GM19395 (cell line): Measurements from ENCODE around the gene RNF26.
"Not testable (repeated sequence)": the region's sequence is repeated elsewhere in the genome, so short reads cannot be mapped to it uniquely, and the experiment has no call there.

Source experiments
- ATAC-seq: cut with Tn5 transposase; IDR thresholded peaks from one replicate; pipeline ENCODE4 v1.9.1; 2021; ENCODE audit warnings: mild to moderate bottlenecking, moderate library complexity; ENCODE audit not compliant: unreplicated experiment

RNF26 gene

DNA sequence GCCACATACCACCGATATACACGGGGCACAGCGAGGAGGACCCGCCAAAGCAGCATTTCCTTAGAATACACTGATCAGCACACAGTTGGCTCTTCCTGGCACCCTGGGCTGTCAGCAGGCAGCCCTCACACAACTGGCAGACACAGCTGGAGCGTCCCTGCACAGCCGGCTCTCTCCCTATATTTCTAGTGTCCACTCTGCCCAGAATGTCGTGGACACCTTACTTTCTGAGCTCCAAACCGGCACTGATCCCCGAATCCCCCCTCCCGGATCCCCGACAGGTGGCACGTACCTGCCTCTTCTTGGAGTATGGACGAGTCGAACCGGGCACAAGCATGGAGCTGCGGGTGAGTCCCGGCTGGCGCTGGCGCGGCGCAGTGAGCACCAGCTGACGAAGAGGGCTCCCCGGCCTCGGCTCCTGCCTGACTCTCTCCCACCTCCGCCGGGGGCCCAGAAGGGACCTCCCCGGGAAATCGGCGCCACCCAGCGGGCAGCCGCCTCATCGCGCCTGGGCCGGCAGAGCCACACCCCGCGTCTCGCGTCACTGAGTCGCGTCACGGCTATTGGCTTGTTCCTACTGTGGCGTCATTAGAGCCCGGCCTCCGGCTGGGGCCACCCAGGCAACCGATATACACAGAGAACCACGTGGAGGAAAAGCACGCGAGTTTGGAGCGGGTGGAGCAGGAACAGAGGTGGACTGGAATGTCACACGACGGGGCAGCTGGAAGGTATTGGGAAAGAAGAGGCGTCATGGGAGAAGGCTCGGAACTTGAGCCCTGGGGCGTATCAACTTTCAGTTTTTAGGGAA lies 47.1 kb downstream of the RNF26 start, which contains the start of gene USP2:
TSS of gene USP2 (minus strand) at position 510 of the 808 bp plus-strand sequence. CDS start 8,210 bp downstream, outside the sequence.
- ATAC-seq, result peak; percentile 95

DNA sequence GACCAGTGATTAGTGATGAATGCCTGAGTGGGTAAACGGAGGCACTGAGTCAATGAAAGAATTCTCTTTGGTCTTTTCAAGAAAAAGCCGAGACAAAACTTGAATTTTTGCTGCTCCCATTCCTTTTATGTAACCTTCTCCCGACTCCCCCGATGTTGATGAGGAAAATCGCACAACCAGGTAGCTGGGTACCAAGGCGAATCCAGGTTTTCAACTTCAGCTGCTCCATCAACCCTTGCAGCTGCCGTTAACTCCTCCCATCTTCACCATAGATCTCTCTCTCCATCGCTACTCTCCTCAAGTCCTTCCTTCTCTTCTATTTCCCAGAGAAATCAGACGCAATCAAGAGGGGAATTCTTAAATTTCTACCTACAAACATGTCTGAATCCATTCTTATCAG lies 47.8 kb downstream of the RNF26 start:
- no peak for ATAC-seq

DNA sequence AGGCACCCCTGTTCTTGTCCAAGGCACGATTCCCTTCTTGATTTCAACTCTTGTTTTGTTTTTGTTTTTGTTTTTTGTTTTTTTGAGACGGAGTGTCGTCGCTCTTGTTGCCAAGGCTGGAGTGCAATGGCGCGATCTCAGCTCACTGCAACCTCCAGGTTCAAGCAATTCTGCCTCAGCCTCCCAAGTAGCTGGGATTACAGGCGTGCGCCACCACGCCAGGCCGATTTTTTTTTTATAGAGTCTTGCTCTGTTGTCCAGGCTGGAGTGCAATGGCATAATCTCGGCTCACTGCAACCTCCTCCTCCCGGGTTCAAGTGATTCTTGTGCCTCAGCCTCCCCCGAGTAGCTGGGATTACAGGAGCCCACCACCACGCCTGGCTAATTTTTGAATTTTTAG lies 48.2 kb downstream of the RNF26 start:
- ATAC-seq, result not testable (repeated sequence)

DNA sequence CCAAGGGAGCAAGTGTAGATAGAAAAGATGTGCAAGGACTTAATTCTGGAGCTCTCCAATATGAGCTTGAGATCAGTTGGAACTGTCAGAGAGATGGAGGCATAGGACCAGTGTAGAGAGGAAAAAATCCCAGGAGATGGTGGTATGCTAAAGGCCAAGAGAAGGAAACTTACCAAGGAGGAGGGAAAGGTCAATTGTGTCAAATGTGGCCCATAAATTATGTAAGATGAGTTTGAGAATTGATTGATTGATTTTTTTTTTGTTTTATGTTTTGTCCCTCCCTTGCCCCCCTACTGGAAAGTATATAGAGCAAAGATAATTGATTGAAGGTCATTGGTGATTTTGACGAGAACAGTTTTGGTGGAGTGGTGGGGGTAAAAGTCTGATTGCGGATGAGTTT lies 50.0 kb downstream of the RNF26 start:
- no peak for ATAC-seq
